Measurements from ENCODE around the gene SRF.

Gene SRF

DNA sequence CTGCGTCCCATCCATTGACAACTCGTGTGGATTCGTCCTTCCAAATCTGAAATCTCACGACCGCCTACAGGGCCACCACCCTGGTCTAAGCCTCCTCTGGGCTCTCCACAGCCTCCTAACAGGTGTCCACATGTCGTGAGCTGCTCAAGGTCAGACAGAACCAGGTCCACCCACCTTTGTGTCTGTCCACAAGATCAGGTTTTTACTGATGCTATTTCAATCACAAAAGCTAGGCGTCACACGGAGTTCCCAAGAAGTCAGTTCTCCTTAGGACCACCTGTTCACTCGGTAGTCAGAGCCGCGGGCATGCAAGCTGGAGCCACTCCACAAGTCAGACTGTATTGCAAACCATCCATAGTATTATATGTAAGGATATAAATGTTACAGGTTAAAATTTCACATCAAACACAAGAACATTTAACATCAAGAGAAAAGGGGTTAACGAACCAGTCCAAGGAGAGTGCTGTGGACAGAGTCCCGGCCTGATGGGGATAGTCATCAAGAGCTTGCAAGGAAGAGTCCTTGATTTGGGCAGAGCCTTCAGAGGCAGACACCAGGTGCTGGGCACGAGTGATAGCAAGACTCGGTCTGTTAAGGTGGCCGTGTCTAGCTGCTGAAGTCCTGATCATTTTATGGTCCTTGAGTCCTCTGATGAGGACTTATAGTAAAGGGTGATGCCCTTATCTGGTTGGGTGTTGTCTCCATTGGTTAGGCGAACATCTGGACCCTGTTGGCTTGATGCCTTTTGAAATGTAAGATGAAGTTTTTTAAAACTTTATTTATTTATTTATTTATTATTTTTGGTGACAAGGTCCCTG lies 58.9 kb downstream of the SRF start:
- Histone ChIP-seq H3K9ac (ENCODE audit: low read length) (no peak overlapping the region; the same call in 1 of the 2 replicates), H3K36me3 (ENCODE audit: insufficient read depth, low read length) (peaks cover 15% of the 10 kb centered on the region), H4K20me1 (ENCODE audit: insufficient read depth, low read length) (no peaks in the 10 kb centered on the region), H3K4me3 (ENCODE audit: low read depth, low read length, poor library complexity, severe bottlenecking) (no peak overlapping the region), H3K9me2 (ENCODE audit: low read depth, low read length) (no peaks in the 10 kb centered on the region), H3K79me2 (ENCODE audit: insufficient read depth, low read length) (no peaks in the 10 kb centered on the region), H2AFZ (ENCODE audit: low read length) (no peak overlapping the region), H3K9me3 (ENCODE audit: low read length) (no peaks in the 10 kb centered on the region), H3K27ac (ENCODE audit: low read depth, low read length, poor library complexity, severe bottlenecking) (no peak overlapping the region), H3F3A (ENCODE audit: insufficient read depth, low read length) (no peaks in the 10 kb centered on the region), H3K27me3 (ENCODE audit: insufficient read depth, low read length) (no peaks in the 10 kb centered on the region; the same call in 1 of the 2 replicates), H3K4me2 (ENCODE audit: low read length) (peak overlapping the region; percentile 58), H3K4me1 (ENCODE audit: insufficient read depth, low read length, severe bottlenecking) (peaks cover 29% of the 10 kb centered on the region)
- TF ChIP-seq EZH2 (IDR thresholded peaks at IDR 0.05; ENCODE audit: borderline replicate concordance, low read length), result no peak
- TF ChIP-seq, protein P1, sequence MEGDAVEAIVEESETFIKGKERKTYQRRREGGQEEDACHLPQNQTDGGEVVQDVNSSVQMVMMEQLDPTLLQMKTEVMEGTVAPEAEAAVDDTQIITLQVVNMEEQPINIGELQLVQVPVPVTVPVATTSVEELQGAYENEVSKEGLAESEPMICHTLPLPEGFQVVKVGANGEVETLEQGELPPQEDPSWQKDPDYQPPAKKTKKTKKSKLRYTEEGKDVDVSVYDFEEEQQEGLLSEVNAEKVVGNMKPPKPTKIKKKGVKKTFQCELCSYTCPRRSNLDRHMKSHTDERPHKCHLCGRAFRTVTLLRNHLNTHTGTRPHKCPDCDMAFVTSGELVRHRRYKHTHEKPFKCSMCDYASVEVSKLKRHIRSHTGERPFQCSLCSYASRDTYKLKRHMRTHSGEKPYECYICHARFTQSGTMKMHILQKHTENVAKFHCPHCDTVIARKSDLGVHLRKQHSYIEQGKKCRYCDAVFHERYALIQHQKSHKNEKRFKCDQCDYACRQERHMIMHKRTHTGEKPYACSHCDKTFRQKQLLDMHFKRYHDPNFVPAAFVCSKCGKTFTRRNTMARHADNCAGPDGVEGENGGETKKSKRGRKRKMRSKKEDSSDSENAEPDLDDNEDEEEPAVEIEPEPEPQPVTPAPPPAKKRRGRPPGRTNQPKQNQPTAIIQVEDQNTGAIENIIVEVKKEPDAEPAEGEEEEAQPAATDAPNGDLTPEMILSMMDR (IDR thresholded peaks at IDR 0.05; ENCODE audit: low read length), result no peak

DNA sequence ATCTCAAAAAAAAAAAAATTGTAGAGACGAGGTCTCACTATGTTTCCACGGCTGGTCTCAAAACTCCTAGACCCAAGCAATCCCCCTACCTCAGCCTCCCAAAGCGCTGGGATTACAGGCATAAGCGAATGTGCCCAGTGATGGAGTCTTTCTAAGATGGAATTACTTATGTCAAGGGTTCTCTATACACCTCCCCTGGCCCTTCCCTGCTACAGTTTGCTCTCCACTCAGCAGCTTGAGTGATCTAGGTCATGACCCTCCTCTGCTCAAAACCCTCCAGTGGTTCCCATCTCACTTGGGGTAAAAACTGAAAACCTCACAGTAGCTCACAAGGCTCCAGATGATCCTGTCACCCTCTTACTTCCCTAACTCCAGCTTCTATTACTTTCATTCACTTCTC lies 60.0 kb downstream of the SRF start:
- no peaks in the 10 kb centered on the region for H4K20me1 ChIP-seq (ENCODE audit: insufficient read depth, low read length)
- H3K4me2 ChIP-seq (ENCODE audit: low read length), result no peak overlapping the region
- H3K79me2 ChIP-seq (ENCODE audit: insufficient read depth, low read length), result no peaks in the 10 kb centered on the region
- peaks cover 6% of the 10 kb centered on the region; the same call in 1 of the 2 replicates for H3K36me3 ChIP-seq (ENCODE audit: insufficient read depth, low read length)
- H3K9me3 ChIP-seq (ENCODE audit: low read length), result no peaks in the 10 kb centered on the region
- H3K9ac ChIP-seq (ENCODE audit: low read length), result no peak overlapping the region
- peaks cover 19% of the 10 kb centered on the region for H3K4me1 ChIP-seq (ENCODE audit: insufficient read depth, low read length, severe bottlenecking)
- no peaks in the 10 kb centered on the region for H3K9me2 ChIP-seq (ENCODE audit: low read depth, low read length)
- TF ChIP-seq EZH2 (IDR thresholded peaks at IDR 0.05; ENCODE audit: borderline replicate concordance, low read length), result no peak
- TF ChIP-seq, protein P1 (IDR thresholded peaks at IDR 0.05; ENCODE audit: low read length), result no peak
- no peaks in the 10 kb centered on the region for H3F3A ChIP-seq (ENCODE audit: insufficient read depth, low read length)
- H3K27me3 ChIP-seq (ENCODE audit: insufficient read depth, low read length), result no peaks in the 10 kb centered on the region; the same call in 1 of the 2 replicates
- no peak overlapping the region for H3K27ac ChIP-seq (ENCODE audit: low read depth, low read length, poor library complexity, severe bottlenecking)
- H2AFZ ChIP-seq (ENCODE audit: low read length), result no peak overlapping the region
- H3K4me3 ChIP-seq (ENCODE audit: low read depth, low read length, poor library complexity, severe bottlenecking), result no peak overlapping the region

Measured in OCI-LY1 (cell line).